GM21528 (cell line): ENCODE measurements around the gene ANKRD40CL.

Source experiments
- ATAC-seq: cut with Tn5 transposase; IDR thresholded peaks from one replicate; pipeline ENCODE4 v1.9.1; 2021; ENCODE audit warnings: mild to moderate bottlenecking, moderate library complexity; ENCODE audit not compliant: unreplicated experiment, low FRiP score

ANKRD40CL gene

GRCh38 chr17:50719924-50720794 lies 47.2 kb downstream of the ANKRD40CL start:
- no peak for ATAC-seq

- peak; percentile 91 for ATAC-seq
Measured at GRCh38 chr17:50719144-50719923, 48.0 kb downstream of the ANKRD40CL start, which contains the start of gene LUC7L3. Gene LUC7L3 (plus strand): TSS chr17:50719603. CDS start chr17:50719733, 130 bp downstream.

- ATAC-seq: no peak
Measured at GRCh38 chr17:50715471-50715870, 51.8 kb downstream of the ANKRD40CL start.

GRCh38 chr17:50712641-50713040 lies 54.7 kb downstream of the ANKRD40CL start:
- no peak for ATAC-seq
